Loucy (cell line): Measurements from ENCODE around the gene ZBTB37.

Experiments
- CTCF ChIP-seq: fragments of 200-600 bp; sonication (generic); conservative IDR thresholded peaks from 2 replicates; pipeline ENCODE4 v1.5.1; 2014; ENCODE audit warnings: mild to moderate bottlenecking, antibody characterized with exemption, low read length
- EZH2phosphoT487 ChIP-seq: fragments of 200-600 bp; IDR thresholded peaks from 2 replicates; pipeline ENCODE4 v1.6.1; 2018; ENCODE audit warnings: antibody characterized with exemption, mild to moderate bottlenecking, moderate library complexity, borderline replicate concordance

GRCh38 chr1:173948594-173948993, 80.4 kb downstream of the ZBTB37 start:
- no peak for TF ChIP-seq CTCF
- no peak for TF ChIP-seq EZH2phosphoT487
